Fibroblast of the aortic adventitia (primary cell): ENCODE results near the gene PON1. TPM values are rescaled to one million over a fixed set of nuclear protein-coding genes. Genes with fewer than 3 reads are reported as not detected.
A peak's percentile ranks its signal among the peaks of the same experiment; 100 is the strongest.

Experiments used
- DNase-seq: peaks from one replicate; pipeline ENCODE4 v3.0.0-alpha.2; 2010; ENCODE audit warnings: low read depth
- H3K4me3 ChIP-seq: 2 replicates; pipeline ENCODE4 v1.5.1; 2011; ENCODE audit warnings: low read depth, mild to moderate bottlenecking, control low read depth, low read length, moderate library complexity
- total RNA-seq: library from RNA; depleted of rRNA; stranded (reverse); fragments of >200 nt; gene quantifications from 2 replicates; pipeline ENCODE4 v1.2.3, GENCODE V29; 2012; ENCODE audit warnings: low replicate concordance
- TF ChIP-seq, protein P1 (sequence below): IDR thresholded peaks from 2 replicates; pipeline ENCODE4 v1.5.1; 2011; ENCODE audit warnings: mild to moderate bottlenecking, low read length, control low read depth, inconsistent platforms; ENCODE audit not compliant: insufficient read depth

PON1 gene
- total RNA-seq, 1 donor, result not detected

DNA sequence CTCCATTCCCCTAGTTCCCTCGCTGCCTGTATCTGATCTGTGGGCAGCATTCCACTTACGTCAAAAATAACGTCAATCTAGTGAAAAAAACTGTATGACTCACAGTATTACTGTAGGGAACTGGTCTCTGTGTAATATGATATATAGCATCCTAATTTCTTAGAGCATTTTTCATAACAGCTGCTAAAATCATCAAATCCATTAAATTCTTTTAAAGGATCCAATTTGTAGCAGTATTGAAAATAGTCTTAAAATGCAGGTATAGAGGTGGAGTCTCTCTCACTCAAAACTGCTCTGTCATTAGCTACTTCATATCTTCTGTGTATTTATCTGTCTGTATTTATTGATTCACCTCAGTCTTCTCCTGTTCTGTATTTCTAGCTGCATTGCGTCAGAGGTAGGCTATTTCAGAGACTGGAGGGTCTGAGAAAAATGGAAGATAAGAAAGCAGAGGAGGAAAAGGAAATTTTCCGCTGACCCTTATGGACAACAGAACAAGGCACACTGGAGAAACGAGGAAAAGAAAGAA lies 59.9 kb downstream of the PON1 start:
- H3K4me3 ChIP-seq, result no peak overlapping the region
- TF ChIP-seq, protein P1, sequence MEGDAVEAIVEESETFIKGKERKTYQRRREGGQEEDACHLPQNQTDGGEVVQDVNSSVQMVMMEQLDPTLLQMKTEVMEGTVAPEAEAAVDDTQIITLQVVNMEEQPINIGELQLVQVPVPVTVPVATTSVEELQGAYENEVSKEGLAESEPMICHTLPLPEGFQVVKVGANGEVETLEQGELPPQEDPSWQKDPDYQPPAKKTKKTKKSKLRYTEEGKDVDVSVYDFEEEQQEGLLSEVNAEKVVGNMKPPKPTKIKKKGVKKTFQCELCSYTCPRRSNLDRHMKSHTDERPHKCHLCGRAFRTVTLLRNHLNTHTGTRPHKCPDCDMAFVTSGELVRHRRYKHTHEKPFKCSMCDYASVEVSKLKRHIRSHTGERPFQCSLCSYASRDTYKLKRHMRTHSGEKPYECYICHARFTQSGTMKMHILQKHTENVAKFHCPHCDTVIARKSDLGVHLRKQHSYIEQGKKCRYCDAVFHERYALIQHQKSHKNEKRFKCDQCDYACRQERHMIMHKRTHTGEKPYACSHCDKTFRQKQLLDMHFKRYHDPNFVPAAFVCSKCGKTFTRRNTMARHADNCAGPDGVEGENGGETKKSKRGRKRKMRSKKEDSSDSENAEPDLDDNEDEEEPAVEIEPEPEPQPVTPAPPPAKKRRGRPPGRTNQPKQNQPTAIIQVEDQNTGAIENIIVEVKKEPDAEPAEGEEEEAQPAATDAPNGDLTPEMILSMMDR, result no peak
- peak; percentile 1 for DNase-seq

DNA sequence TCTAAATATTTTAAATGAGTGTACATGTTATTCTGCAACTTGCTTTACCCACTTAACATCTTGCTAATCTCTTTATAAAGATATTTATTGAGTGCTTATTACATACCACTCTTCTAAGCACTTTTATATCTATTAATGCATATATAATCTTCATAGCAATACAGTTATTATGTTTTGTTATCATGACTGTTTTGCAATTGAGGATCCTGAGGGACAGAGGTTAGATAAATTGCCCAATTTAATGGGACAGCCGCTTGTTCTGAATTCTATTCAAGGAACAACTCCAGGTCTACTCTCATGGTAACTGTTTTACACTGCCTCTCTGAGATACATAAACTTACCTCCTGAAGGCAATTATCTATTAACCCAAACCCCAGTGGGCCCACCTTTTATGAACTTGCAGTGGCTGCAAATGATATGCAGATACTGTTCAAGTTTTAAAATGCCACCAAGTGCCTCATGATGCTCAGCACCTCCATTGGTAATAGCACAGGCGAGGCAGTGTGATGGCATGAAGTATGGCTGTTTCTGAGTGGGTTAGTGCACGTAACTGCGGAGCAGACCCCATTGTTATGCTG lies 60.5 kb downstream of the PON1 start:
- DNase-seq, result no peak
- TF ChIP-seq, protein P1, result no peak
- H3K4me3 ChIP-seq, result no peak overlapping the region

DNA sequence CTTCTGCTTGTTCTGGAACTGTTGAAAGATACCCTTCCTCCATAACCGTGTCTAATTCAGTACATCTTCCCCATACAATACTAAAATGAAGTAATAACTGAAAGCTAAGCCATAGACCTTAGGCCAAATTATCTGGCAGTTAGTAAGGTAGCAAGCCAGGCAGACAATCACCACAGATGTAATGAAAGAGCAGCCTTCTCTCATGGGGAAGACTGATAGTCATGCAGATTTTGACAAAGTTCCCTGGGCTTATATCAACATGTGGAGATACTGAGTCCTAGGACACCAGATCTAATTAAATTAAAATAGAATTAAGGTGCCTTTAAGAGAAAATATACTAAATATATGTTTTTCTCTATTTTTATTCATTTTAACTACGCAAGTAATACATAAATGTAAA lies 61.5 kb downstream of the PON1 start:
- no peak for DNase-seq
- H3K4me3 ChIP-seq, result no peak overlapping the region
- TF ChIP-seq, protein P1, result no peak

DNA sequence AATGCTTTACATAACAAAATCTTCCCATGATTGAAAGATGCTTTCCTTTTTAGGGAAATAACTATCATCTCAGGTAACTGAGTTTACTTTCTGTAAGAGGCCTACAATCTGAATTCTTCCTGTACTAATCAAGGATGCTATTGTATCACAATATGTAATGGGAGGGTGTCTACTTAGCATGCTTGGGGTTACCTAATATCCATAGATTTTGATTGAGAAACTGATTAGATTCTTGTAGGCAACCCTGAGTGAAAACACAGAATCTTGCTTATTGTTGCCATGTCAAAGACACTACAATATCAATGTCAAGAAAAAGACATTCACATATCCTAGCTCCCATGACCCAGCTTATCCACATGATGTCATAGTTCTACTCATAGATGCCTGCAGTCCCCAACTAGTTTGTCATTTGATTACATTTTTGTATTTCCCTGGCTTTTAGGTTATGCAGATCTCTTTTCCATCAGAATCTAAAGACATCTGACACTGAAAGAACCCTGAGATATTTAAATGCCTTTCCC lies 62.4 kb downstream of the PON1 start:
- no peak overlapping the region for H3K4me3 ChIP-seq
- DNase-seq, result no peak
- TF ChIP-seq, protein P1, result no peak

DNA sequence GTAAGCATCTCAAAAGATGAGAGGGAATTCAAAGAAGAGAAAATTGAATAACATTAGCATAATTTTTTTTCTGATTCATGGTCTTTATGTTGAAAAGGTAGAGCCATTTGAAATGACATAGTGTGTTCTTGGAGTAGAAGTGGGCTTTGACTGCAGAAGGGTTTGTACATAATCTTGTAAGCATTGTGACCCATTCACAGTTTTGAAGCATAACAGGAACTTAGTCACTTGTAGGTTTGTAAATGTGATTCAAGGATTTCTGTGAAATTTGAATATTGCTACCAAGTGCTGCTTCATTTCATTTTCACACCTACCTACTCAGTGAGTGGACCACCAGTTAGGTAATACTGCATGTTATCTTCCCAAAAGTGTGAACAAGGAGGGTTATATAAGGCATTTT lies 68.6 kb downstream of the PON1 start:
- DNase-seq, result no peak
- no peak overlapping the region for H3K4me3 ChIP-seq
- TF ChIP-seq, protein P1, result no peak

DNA sequence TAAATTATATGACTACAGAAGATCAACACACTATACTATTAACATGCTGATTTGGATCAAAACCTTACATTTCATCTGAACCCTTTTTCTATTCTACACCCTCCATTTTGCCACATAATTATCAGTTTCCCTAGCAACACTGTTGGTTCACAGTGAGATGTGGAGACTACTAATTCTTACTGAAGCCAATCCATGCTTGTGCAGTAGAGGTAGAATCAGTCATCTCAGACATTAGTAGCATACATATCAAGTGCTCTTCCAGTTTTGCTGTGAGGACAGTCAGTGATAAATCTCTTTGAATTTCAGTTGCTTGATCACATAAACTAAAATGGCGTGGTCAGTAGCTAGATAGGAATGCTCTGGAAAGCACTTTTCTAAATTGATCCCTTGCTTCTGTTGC lies 70.3 kb downstream of the PON1 start:
- no peak overlapping the region for H3K4me3 ChIP-seq
- DNase-seq, result no peak
- TF ChIP-seq, protein P1, result no peak

DNA sequence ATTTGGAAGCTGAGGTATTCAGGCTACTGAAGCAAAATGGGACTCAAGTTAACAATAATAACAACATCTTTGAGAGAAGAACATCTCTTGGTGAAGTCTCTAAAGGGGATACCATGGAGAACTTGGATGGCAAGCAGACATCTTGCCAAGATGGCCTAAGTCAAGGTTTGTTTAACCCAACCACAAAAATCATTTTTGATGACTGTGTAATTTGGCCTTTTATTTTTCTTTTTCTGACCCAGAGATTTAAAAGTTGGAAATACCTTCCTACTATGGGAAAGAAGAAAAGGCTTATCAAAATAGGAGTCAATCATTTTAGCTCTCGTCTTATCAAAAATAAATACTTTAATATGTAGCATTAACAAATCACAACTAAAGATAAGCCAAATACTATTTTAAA lies 72.4 kb downstream of the PON1 start:
- no peak overlapping the region for H3K4me3 ChIP-seq
- no peak for DNase-seq
- TF ChIP-seq, protein P1, result no peak
